ENCODE measurements around the gene AWAT1. TPM values are rescaled to one million over a fixed set of nuclear protein-coding genes. Genes with fewer than 3 reads are reported as not detected.

The AWAT1 gene
- total RNA-seq, 2 donors from 2014 or later = not detected

- Mint-ChIP-seq H3K4me3 (no peak within 1 kb of the TSS), H3K4me1 (ENCODE audit: low read depth in 2 of 2) (peaks cover 2 to 5% of the 10 kb centered on the region in 2 donors), H3K36me3 (peaks cover 6% of the 10 kb centered on the region), H3K27ac (no peak within 1 kb of the TSS), H3K27me3 (peaks cover 0 to 2% of the 10 kb centered on the region in 2 donors), H3K9me3 (no peaks in the 10 kb centered on the region)
- ATAC-seq = no peak
- no peak for DNase-seq (ENCODE audit: low spot score)
Measured at GRCh38 chrX:70281951-70282350, 47.5 kb downstream of the AWAT1 start, which contains the start of gene RAB41. Gene RAB41, plus strand, starts transcription at chrX:70282172. Its CDS starts 46 bp downstream, at chrX:70282218.

GRCh38 chrX:70289168-70289792, 54.8 kb downstream of the AWAT1 start:
- Mint-ChIP-seq H3K27me3 (peaks cover 0 to 2% of the 10 kb centered on the region in 2 donors), H3K9me3 (no peaks in the 10 kb centered on the region), H3K4me1 (ENCODE audit: low read depth in 2 of 2) (peaks cover 5 to 6% of the 10 kb centered on the region in 2 donors), H3K4me3 (peak overlapping the region; percentile 84), H3K36me3 (peaks cover 6% of the 10 kb centered on the region), H3K27ac (peak overlapping the region; percentile 60 to 81)
- ATAC-seq (no peak), DNase-seq (ENCODE audit: low spot score) (no peak)

Other genes with a start within 250 kb of the AWAT1 start
- gene AWAT2, start 184.7 kb upstream of the AWAT1 start, total RNA-seq = not detected
- gene OTUD6A, start 172.2 kb upstream of the AWAT1 start, total RNA-seq = not detected
- 10 to 100 TPM; 26.2 to 30.5 TPM for gene IGBP1, start 101.2 kb upstream of the AWAT1 start, total RNA-seq
- gene DGAT2L6, start 57.2 kb upstream of the AWAT1 start, total RNA-seq = not detected
- under 1 TPM; 0.36 to 0.40 TPM for gene P2RY4, start 25.5 kb downstream of the AWAT1 start, total RNA-seq
- gene ARR3, start 33.7 kb downstream of the AWAT1 start, total RNA-seq = not detected
- gene RAB41, start 47.5 kb downstream of the AWAT1 start, total RNA-seq = not detected
- 10 to 100 TPM; 27.9 to 28.3 TPM for gene PDZD11, start 55.3 kb downstream of the AWAT1 start, total RNA-seq
- gene KIF4A, start 55.4 kb downstream of the AWAT1 start, total RNA-seq = 10 to 100 TPM; 17.2 to 29.8 TPM
- gene GDPD2, start 188.7 kb downstream of the AWAT1 start, total RNA-seq = under 1 TPM; 0.17 to 0.81 TPM
- gene DLG3, start 210.2 kb downstream of the AWAT1 start, total RNA-seq = 10 to 100 TPM in 1 of 2 donors, 1 to 10 TPM in 1; 9.5 to 13.2 TPM

All from natural killer cell treated with Interleukin-12 subunit alpha and Interleukin-12 subunit beta and Interleukin-15 and Interleukin-18, amount 100 ng/mL, for 72 hours (primary cell).